ENCODE results near the gene NCK2. TPM values are rescaled to one million over a fixed set of nuclear protein-coding genes. Genes with fewer than 3 reads are reported as not detected.

NCK2 gene
- total and polyA plus RNA-seq, 2 of the 13 experiments (the other 11 are each of a cell fraction or from before 2014, with no cell fraction given), result 14.8 to 23.5 TPM

GRCh38 chr2:105853354-105854088 is 108.8 kb downstream of the NCK2 start:
- 94% methylated on average over 6 of the region's 6 CpGs for WGBS (ENCODE audit: low lambda C conversion rate)
- ATAC-seq, result no peak
- no peak for DNase-seq (ENCODE audit: low spot score)
- Histone ChIP-seq H3K4me3 (replicated peaks in 1 of 3; ENCODE audit: insufficient read depth in 1 of 3, low read depth in 2 of 3, low read length in 3 of 3) (no peak overlapping the region), H3K79me2 (ENCODE audit: insufficient read depth, low read length) (no peaks in the 10 kb centered on the region), H3K27me3 (ENCODE audit: control insufficient read depth in 1 of 2, insufficient read depth in 2 of 2, low read length in 2 of 2) (no peaks in the 10 kb centered on the region), H2AFZ (ENCODE audit: low read length) (no peak overlapping the region), H3K4me2 (ENCODE audit: low read depth, low read length) (no peak overlapping the region), H3K27ac (ENCODE audit: extremely low read length, insufficient read depth, low read length) (no peak overlapping the region), H3K9me3 (ENCODE audit: low read length) (no peaks in the 10 kb centered on the region), H3K4me1 (ENCODE audit: insufficient read depth, low read length) (no peaks in the 10 kb centered on the region), H3K36me3 (replicated peaks in 1 of 2; ENCODE audit: control insufficient read depth in 1 of 2, insufficient read depth in 2 of 2, low read length in 2 of 2) (peaks cover 8 to 25% of the 10 kb centered on the region in 2 experiments; a peak in 3 of 5 replicates), H3K9ac (ENCODE audit: insufficient read depth, low read depth, low read length) (no peak overlapping the region), H4K20me1 (ENCODE audit: insufficient read depth, low read length) (no peaks in the 10 kb centered on the region)
- in situ Hi-C loops (cut with HindIII; ENCODE audit: extremely low pct_ligation_motif_present, low pct_unique_long_range_greater_than_20kb) (no loop called here), intact Hi-C loops (cut with micrococcal nuclease; ENCODE audit: unreplicated experiment) (no loop called here)
- TF ChIP-seq FOXA3 (CRISPR knock-in tag; IDR thresholded peaks at IDR 0.05), result no peak
- TF ChIP-seq ZNF615 (CRISPR knock-in tag; IDR thresholded peaks at IDR 0.05; ENCODE audit: borderline replicate concordance), result no peak
- TF ChIP-seq MAFK (conservative IDR thresholded peaks at IDR 0.05 in 1 of 2, IDR thresholded peaks at IDR 0.05 in 1 of 2; ENCODE audit: low read length in 2 of 2), result no peak
- TF ChIP-seq JARID2 (CRISPR knock-in tag; IDR thresholded peaks at IDR 0.05; ENCODE audit: insufficient replicate concordance), result no peak
- TF ChIP-seq ZNF839 (CRISPR knock-in tag; IDR thresholded peaks at IDR 0.05; ENCODE audit: borderline replicate concordance), result no peak
- TF ChIP-seq TRIM24 (CRISPR knock-in tag; IDR thresholded peaks at IDR 0.05), result no peak
- TF ChIP-seq, protein P1, sequence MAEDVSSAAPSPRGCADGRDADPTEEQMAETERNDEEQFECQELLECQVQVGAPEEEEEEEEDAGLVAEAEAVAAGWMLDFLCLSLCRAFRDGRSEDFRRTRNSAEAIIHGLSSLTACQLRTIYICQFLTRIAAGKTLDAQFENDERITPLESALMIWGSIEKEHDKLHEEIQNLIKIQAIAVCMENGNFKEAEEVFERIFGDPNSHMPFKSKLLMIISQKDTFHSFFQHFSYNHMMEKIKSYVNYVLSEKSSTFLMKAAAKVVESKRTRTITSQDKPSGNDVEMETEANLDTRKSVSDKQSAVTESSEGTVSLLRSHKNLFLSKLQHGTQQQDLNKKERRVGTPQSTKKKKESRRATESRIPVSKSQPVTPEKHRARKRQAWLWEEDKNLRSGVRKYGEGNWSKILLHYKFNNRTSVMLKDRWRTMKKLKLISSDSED (CRISPR knock-in tag; IDR thresholded peaks at IDR 0.05), result no peak
- TF ChIP-seq CC2D1A (CRISPR knock-in tag; IDR thresholded peaks at IDR 0.05), result no peak
- no peak for TF ChIP-seq RBFOX2 (IDR thresholded peaks at IDR 0.05; ENCODE audit: low read depth, low read length)
- TF ChIP-seq HNRNPK (IDR thresholded peaks at IDR 0.05; ENCODE audit: low read depth, low read length, poor library complexity, severe bottlenecking), result no peak
- BruUV-seq (replicated peaks), result no TSS peak
- CTCF ChIA-PET (ENCODE audit: low intra/inter-chr PET ratio, low total read pairs), result no interaction called here
- no peak for FAIRE-seq
- POLR2A ChIA-PET, result no interaction called here

Measured in HepG2 (cell line).